ENCODE data around the gene MACROD2.

The MACROD2 gene

GRCh38 chr20:14932040-14932439 lies 936.7 kb downstream of the MACROD2 start:
- DNase-seq: no peak

- DNase-seq: no peak
Observed at GRCh38 chr20:14935285-14935684, 940.0 kb downstream of the MACROD2 start.

DNA sequence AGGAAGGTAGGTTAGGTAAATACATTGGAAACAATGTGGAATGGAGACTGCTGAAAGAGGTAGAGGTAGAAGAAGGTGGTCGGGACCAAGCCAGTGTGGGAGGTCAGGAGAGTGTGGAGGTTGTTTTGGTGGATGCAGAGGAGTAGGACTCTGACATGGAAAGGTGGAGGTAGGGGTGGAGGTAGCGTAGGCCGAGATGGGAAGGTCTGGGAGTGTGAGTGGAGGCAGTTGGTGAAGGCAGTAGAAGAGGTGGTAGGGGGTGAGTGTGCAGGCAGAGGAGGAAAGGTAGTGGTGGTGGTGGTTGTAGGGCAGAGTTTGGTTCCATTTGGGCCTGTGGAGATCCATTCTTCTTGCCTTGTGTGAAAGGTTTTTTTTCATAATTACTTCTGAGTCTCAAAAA lies 941.7 kb downstream of the MACROD2 start:
- DNase-seq: no peak

DNA sequence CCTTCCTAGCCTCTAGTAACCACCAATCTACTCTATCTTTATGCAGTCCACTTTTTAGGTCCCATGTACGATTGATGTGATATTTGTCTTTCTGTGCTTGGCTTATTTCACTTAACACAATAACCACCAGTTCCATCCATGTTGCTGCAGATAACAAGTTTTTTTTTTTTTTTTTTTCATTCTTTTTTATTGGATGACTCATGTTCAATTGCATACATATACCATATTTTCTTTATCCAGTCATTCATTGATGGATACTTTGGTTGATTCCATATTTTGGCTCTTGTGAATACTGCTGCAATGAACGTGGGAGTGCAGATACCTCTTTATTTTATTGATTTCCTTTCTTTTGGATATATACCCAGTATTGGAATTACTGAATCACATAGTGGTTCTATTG lies 942.5 kb downstream of the MACROD2 start:
- DNase-seq: no peak

DNA sequence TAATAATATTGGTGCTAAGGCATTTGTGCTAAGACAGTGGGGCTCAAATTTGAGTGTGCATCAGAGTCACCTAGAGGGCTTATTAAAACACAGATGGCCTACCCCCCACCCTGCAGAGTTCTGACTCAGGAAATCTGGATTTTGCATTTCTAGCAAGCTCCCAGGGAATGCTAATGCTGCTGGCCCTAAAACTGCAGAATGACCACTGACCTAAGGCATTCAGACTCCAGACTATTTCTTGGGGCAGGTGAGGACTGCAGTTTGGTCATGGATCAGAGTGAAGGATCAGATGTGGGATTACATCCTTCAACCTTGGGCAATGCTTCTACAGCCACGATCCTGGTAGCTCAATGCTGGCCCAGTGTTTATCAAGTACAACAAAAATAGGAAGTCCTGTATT lies 952.2 kb downstream of the MACROD2 start:
- DNase-seq: no peak

GRCh38 chr20:14947946-14948345 lies 952.6 kb downstream of the MACROD2 start:
- no peak for DNase-seq

DNA sequence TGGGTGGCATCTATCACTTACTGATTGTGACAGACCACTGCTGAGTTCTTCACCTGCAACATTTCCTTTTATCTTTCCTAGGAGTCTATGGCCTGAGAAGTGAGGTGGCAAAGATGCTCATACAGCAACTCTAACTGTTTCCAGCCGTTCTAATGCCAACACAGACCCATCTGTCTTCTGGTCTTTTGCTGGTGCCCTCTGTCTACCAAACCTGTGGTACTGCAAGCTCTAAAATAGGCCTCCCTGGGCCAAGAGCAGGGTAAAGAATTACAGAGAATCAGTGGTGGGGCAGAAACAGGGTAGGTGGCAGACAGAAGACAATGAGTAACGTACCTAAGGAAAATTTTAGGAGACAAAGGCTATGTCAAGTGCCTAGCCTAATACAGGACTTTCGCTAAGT lies 953.1 kb downstream of the MACROD2 start:
- no peak for DNase-seq

GRCh38 chr20:14950633-14951032 lies 955.3 kb downstream of the MACROD2 start:
- no peak for DNase-seq

- DNase-seq: no peak
Observed at GRCh38 chr20:14951105-14951504, 955.8 kb downstream of the MACROD2 start.

GRCh38 chr20:14951707-14952418 lies 956.5 kb downstream of the MACROD2 start:
- no peak for DNase-seq

DNA sequence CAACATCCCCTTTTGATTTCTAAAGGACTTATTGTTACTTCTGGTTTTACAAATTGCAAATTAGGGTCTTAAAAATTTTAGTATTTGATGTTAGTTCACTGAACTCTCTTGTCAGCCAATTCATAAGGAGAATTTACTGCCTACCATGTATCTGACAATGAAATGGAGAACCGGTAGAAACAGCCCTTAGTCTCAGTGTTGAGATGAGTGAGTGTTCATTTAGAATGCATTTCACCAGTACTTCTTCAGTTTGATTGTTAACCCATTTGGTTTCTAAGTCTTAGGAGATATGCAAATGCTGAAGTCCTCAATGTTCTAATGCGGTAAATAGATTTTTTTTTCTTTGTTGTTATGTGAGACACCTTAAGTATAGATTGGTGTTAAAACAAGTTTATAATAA lies 958.4 kb downstream of the MACROD2 start:
- no peak for DNase-seq

GRCh38 chr20:14955399-14955798 lies 960.1 kb downstream of the MACROD2 start:
- DNase-seq: no peak

DNA sequence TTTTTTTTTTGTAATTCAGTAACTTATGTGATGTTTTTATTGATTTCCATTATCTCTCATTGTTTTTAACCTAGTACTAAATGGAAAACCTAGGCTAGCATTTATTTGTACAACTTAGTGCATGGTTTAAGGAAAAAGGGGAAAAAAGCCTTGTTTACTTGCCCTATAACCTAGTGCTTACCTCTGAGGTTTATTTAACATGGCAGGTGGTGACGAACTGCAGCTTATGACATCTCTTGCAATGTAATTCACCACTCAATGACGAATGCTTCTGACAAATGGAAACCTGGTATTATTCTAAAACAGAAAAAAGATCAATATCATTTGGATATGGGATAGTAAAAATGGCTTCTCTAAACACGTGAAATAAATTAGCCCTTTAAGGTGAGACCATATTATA lies 960.7 kb downstream of the MACROD2 start:
- no peak for DNase-seq

DNA sequence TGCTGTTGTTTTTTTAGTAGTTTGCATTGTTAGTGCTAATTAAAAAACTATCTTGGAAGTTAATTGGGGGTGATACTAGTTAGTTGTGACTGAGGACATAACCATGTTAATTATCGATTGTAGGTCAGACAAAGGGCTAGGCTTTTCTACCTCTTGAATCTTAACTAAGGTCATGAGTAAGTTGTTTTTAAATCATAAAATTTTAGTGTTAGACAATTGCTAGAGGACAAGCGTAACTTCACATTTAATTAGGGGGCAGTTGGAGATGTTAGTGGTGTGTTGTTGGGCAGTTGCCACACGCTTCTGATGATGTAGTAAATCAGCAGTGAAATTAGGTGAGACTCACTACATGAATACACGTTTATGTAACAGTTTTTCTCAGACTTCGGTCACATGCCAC lies 961.2 kb downstream of the MACROD2 start:
- no peak for DNase-seq

DNA sequence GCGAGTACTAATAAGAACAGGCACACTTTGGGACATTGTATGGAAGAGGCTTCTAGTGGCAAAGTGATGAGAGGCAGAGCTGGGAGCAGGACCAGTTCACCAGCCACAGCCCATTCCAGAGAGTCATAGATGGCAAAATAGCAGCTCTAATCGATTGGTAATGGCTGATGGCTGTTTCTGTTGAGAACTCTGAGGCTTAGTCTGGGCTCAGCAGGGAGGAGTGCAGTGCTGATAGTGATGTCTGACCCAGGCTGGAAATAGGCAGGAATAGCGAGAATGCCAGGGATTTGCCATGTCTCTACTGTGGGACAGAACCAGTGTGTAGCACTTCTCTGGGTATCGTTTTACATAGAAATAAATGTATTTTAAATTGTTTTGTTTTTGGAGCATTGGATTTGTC lies 962.1 kb downstream of the MACROD2 start:
- DNase-seq: no peak

DNA sequence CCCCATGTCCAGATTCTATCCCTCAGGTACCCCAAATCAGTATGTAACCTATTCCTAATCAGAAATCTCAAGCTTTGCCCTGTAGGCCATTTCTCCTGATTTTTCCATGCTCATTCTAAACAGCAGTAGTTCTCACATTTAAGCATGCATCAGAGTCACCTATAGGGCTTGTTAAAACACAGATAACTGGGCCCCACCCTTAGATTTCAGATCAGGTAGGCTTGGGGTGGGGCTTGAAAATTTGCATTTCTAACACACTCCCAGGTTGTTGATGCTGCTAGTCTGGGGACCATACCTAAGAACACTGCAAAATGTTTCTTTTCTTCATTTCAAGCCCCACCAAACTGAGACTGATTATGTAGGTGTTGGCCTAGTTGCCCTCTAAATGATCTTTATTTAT lies 963.3 kb downstream of the MACROD2 start:
- DNase-seq: no peak

DNA sequence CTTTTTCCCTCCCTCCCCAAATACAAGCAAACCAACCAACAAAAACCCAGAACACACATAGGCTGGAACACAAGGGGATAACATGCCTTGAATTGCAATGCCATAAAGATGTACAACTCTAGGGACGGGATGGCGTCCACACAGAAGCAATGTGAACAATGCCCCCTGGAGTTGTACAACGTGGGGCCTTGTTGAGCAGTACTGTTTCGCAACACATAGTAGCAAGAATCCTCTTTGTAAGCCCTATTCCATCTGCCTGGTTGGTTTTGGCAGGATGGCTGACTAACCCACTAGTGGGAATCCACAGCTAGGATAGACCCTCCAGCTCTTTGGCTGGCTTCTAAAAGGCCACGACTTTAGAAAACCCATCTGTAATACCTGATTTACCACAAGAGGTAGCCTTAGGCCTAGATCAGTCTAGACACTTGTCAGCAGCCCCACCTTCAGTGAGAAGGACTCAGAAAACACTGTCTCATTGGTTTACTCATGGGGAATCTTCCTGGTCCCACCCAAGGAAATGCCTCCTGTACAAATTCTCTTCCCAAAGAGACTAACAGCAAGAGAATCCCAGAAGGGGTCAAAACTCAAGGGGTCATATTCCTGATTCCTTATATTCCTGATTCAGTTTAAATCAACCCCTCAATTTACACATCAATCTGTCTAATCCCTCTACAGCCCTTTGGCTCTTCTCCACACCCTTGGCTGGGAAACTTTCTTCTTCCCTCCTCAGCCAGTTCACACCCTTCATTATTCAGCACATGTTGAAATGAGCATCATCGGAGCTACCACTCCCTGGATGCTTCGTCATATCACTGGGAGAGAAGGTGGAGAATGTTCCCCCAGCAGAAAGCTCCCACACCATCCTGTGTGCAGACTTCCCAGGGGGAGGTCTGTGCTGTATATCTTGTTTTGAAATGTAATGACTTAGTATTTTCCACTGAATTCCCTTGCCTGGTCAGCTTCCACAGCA lies 964.5 kb downstream of the MACROD2 start:
- no peak for DNase-seq

- DNase-seq: no peak
Observed at GRCh38 chr20:14960831-14961230, 965.5 kb downstream of the MACROD2 start.

- DNase-seq: no peak
Observed at GRCh38 chr20:14963262-14963663, 967.9 kb downstream of the MACROD2 start.

DNA sequence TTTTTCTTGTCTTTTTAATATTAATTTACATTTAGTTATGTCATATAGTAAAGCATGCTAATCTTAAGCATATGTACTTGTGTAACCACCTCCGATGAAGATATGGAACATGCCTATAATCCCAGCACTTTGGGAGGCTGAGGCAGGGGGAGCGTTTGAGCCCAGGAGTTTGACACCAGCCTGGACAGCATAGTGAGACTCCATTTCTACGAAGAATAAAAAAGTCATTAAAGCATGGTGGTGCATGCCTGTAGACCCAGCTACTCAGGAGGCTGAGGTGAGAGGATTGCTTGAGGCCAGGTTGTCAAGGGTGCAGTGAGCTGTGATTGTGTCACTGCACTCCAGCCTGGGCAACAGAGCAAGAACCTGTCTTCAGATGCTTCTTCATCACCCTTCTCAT lies 970.9 kb downstream of the MACROD2 start:
- DNase-seq: no peak

- no peak for DNase-seq
Observed at GRCh38 chr20:14966808-14967207, 971.5 kb downstream of the MACROD2 start.

- no peak for DNase-seq
Observed at GRCh38 chr20:14972256-14972655, 976.9 kb downstream of the MACROD2 start.

DNA sequence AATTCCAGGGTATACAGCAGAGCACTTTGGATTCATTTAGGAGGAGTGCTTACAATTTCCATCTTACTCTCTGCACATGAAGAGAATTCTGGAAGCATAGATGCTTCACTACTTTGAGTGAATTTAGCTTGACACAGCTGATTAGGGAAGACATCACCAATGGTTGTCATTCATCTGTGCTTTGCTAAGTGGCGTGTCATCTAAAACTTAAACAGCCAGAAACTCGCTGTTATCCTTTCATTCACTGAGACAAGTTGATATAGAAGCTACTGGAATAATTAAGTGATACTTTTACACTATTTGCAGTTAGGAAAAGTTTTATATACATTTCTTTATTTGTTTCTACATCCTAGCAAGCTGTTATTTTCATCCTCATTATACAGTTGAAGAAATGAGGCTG lies 977.4 kb downstream of the MACROD2 start:
- no peak for DNase-seq

GRCh38 chr20:14979453-14979986 lies 984.2 kb downstream of the MACROD2 start:
- DNase-seq: no peak

Measured in NCI-H526 treated with DMSO at 0.1 percent for 48 hours (cell line).